HepG2 (cell line): ENCODE data around the gene ACSS2. TPM values are rescaled to one million over a fixed set of nuclear protein-coding genes. Genes with fewer than 3 reads are reported as not detected.
A peak's percentile ranks its signal among the peaks of the same experiment; 100 is the strongest.

ENCODE experiments used
- GATAD1 ChIP-seq: IDR thresholded peaks from 2 replicates; pipeline ENCODE4 v1.6.1; 2016; ENCODE audit warnings: missing genetic modification reagents, missing compliant biosample characterization
- MLXIP ChIP-seq: sonication (generic); formaldehyde crosslinking; IDR thresholded peaks from 2 replicates; pipeline ENCODE4 v1.9.0; 2021; ENCODE audit warnings: missing genetic modification reagents, borderline replicate concordance
- NR0B2 ChIP-seq: sonication (generic); formaldehyde crosslinking; IDR thresholded peaks from 2 replicates; pipeline ENCODE4 v1.4.0; 2020; ENCODE audit warnings: mild to moderate bottlenecking, missing genetic modification reagents
- SALL1 ChIP-seq: sonication (generic); formaldehyde crosslinking; IDR thresholded peaks from 2 replicates; pipeline ENCODE4 v1.8.0; 2022; ENCODE audit warnings: mild to moderate bottlenecking, missing genetic modification reagents
- ZBTB7A ChIP-seq: sonication (generic); formaldehyde crosslinking; IDR thresholded peaks from 2 replicates; pipeline ENCODE4 v1.8.0; 2022; ENCODE audit warnings: mild to moderate bottlenecking, missing genetic modification reagents
- ZIK1 ChIP-seq: sonication (generic); formaldehyde crosslinking; IDR thresholded peaks from 2 replicates; pipeline ENCODE4 v1.5.0; 2020; ENCODE audit warnings: mild to moderate bottlenecking, low read depth, missing genetic modification reagents, borderline replicate concordance
- ZNF367 ChIP-seq: sonication (generic); formaldehyde crosslinking; IDR thresholded peaks from 2 replicates; pipeline ENCODE4 v1.4.0; 2020; ENCODE audit warnings: missing genetic modification reagents, borderline replicate concordance
- ZNF407 ChIP-seq: sonication (generic); formaldehyde crosslinking; IDR thresholded peaks from one replicate; pipeline ENCODE4 v1.5.1; 2020; ENCODE audit warnings: mild to moderate bottlenecking, missing genetic modification reagents; ENCODE audit errors: not compliant biosample characterization
- polyA plus RNA-seq, 8 experiments: library from polyadenylated mRNA; depleted of rRNA in 3 of 8; stranded (reverse) in 7 of 8; unstranded in 1 of 8; fragments of >200 nt; fragmentation: Illumina TruSeq in 4 of 8; extraction: Trizol in 4 of 8; gene quantifications; 2 replicates each; pipeline versions ENCODE4 v1.2.1 to v1.2.3, GENCODE V29; 2011 to 2016; ENCODE audit warnings: low read depth in 4 of 8, missing spikeins in 1 of 8, mixed read lengths in 1 of 8; ENCODE audit not compliant: insufficient read depth in 1 of 8
- total RNA-seq, 5 experiments: library from RNA; depleted of rRNA; stranded (reverse); fragments of >200 nt; fragmentation: Illumina TruSeq; extraction: Trizol; gene quantifications; 2 replicates each; pipeline ENCODE4 v1.2.3, GENCODE V29; 2016; ENCODE audit warnings: low read depth in 1 of 5
- TF ChIP-seq, protein P1 (sequence below): IDR thresholded peaks from 2 replicates; pipeline ENCODE4 v1.6.1; 2012; ENCODE audit warnings: low read length, improper control_type of control experiment
- TF ChIP-seq, protein P2 (sequence below): sonication (generic); IDR thresholded peaks from 2 replicates; pipeline ENCODE4 v1.6.1; 2016; ENCODE audit warnings: low read depth, borderline replicate concordance

Gene ACSS2
- total and polyA plus RNA-seq, 2 of the 13 experiments (the other 11 are each of a cell fraction or from before 2014, with no cell fraction given) = 72.8 to 89.7 TPM

DNA sequence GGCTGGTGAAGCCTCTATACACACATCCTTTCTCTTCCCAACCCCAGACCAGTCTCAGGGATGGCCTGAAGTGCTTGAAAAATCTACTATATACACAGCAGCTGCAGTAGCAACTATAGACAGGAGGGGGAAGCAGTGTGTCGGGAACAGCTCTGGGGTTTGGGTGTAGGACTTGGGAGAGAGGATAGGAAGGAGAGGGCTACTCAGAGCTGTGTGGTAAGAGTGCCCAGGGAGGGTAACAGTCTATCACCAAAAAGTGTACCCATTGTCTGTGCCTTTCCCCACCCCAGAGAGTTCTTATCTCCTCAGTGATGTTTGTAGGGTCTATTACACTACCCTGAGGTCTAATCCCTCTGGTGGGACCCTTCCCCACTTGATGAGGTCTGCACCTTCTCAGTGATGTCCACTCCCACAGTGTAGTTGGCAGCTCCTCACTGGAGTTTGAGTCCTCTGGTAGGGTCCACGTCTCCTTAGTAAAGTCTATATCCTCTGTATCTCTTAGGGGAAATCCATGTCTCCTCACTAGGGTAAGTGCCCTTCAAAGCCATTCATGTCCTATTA, 2.2 kb upstream of the ACSS2 start (continued):
- TF ChIP-seq, protein P1, sequence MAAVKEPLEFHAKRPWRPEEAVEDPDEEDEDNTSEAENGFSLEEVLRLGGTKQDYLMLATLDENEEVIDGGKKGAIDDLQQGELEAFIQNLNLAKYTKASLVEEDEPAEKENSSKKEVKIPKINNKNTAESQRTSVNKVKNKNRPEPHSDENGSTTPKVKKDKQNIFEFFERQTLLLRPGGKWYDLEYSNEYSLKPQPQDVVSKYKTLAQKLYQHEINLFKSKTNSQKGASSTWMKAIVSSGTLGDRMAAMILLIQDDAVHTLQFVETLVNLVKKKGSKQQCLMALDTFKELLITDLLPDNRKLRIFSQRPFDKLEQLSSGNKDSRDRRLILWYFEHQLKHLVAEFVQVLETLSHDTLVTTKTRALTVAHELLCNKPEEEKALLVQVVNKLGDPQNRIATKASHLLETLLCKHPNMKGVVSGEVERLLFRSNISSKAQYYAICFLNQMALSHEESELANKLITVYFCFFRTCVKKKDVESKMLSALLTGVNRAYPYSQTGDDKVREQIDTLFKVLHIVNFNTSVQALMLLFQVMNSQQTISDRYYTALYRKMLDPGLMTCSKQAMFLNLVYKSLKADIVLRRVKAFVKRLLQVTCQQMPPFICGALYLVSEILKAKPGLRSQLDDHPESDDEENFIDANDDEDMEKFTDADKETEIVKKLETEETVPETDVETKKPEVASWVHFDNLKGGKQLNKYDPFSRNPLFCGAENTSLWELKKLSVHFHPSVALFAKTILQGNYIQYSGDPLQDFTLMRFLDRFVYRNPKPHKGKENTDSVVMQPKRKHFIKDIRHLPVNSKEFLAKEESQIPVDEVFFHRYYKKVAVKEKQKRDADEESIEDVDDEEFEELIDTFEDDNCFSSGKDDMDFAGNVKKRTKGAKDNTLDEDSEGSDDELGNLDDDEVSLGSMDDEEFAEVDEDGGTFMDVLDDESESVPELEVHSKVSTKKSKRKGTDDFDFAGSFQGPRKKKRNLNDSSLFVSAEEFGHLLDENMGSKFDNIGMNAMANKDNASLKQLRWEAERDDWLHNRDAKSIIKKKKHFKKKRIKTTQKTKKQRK = no peak
- no peak for TF ChIP-seq NR0B2 (CRISPR knock-in tag)
- TF ChIP-seq MLXIP (CRISPR knock-in tag) = no peak
- TF ChIP-seq, protein P2, sequence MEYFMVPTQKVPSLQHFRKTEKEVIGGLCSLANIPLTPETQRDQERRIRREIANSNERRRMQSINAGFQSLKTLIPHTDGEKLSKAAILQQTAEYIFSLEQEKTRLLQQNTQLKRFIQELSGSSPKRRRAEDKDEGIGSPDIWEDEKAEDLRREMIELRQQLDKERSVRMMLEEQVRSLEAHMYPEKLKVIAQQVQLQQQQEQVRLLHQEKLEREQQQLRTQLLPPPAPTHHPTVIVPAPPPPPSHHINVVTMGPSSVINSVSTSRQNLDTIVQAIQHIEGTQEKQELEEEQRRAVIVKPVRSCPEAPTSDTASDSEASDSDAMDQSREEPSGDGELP = no peak
- peak; percentile 41; the same call in 1 of the 2 replicates for TF ChIP-seq GATAD1 (CRISPR knock-in tag)
- TF ChIP-seq ZNF407 (CRISPR knock-in tag) = no peak
- peak; percentile 54 for TF ChIP-seq SALL1 (CRISPR knock-in tag)
- no peak for TF ChIP-seq ZIK1 (CRISPR knock-in tag)
- TF ChIP-seq ZBTB7A (CRISPR knock-in tag) = 0 out of 2 replicates have a peak, but pooled peaks have one; percentile 44
- TF ChIP-seq ZNF367 (CRISPR knock-in tag) = no peak
